CD4-positive, alpha-beta T cell treated with Interleukin-17A for 1 hour (primary cell): ENCODE results near the gene MBNL2.
A peak's percentile ranks its signal among the peaks of the same experiment; 100 is the strongest.

Experiments used
- DNase-seq: peaks from one replicate; pipeline ENCODE4 v3.0.0-alpha.2; 2020

MBNL2 gene

GRCh38 chr13:97255515-97256021 is 33.4 kb downstream of the MBNL2 start:
- no peak for DNase-seq

GRCh38 chr13:97256343-97256783 is 34.2 kb downstream of the MBNL2 start:
- no peak for DNase-seq

DNA sequence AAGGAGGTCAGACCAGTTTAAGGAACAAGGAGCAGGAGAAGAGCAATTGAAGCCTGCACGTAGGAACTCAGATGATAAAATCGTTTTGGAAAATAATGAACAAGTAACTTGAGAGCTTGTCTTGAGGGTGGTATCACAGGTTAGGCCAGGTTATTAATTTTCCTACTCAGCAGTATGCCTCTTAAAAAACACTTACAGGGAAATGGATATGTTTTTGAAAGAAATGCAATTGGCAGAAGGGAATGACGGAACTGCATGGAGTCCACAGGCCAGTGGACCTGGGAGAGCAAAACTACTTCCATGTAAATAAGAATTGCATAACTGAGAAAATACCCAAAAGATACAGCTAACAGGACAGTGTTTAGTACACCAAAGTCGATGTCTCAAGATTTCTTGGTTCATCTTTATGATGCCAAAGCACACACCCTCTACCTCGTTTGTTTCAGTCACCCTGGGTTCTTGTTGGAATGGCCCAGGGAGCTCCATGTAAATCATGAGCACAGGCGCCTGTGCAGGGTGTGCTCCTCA is 35.2 kb downstream of the MBNL2 start:
- DNase-seq: no peak

DNA sequence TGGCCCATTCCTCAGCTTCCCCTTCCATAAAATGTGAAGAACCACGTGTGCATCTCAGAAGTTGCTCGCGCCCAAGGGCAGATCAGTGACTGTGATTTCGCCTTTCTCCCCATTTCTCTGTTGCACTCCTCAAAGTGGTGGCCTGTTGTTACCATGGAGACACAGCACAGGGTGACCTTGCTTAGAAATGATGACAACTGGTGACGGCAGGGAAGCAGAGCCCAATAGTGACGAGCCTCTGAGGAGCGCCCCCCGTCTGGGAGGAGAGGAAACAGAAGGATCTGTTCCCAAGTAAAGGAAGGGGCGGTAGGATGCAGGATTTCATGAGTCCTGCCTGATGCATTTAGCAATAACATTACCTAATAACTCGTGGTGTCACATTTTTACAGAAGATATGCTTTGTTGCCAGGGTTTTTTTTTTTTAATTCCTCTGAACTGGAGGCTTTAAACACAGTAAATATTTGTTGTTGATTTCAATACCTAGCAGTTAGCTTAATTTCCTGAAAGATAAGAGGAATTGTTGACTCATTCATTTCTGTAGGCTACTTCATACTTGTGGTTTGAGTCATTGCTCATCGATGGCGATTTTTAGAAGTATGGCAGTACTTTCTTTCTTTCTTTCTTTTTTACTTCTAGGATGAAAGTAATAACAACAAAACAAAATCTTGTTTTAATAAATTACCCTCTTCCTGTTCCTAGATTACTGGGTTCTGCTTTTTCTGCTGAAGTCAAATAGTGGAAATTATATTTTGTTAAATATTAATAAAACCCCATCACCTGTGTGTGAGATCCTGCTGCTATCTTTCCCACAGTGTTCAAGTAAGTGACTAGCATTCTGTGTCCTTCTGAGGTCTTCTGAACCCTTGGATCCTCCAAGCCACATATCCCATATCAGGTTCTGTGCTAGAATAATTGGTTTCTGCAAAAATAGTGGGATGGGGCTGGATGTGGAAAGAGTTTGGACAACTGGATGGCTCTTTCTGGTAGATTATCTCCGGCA is 36.0 kb downstream of the MBNL2 start:
- DNase-seq: peak; percentile 16

DNA sequence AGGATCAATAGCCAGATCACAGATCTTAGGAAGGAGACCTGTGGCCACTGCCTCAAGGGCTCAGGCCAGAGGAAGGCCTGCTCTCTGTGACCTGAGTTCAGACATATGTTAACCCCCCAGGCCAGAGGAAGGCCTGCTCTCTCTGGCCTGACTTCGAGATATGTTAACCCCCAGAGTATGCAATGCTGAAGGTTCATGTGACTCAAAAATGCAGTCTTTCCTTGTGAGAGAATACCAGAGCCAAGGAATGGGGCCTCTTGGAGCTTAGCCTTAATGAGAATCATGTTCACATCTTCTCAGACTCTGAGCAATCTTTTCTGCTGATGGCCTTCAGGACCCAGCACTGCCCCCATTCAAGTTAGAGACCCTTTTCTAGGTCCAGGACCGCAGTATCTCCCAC is 36.7 kb downstream of the MBNL2 start:
- no peak for DNase-seq

GRCh38 chr13:97259410-97259797 is 37.3 kb downstream of the MBNL2 start:
- DNase-seq: no peak

DNA sequence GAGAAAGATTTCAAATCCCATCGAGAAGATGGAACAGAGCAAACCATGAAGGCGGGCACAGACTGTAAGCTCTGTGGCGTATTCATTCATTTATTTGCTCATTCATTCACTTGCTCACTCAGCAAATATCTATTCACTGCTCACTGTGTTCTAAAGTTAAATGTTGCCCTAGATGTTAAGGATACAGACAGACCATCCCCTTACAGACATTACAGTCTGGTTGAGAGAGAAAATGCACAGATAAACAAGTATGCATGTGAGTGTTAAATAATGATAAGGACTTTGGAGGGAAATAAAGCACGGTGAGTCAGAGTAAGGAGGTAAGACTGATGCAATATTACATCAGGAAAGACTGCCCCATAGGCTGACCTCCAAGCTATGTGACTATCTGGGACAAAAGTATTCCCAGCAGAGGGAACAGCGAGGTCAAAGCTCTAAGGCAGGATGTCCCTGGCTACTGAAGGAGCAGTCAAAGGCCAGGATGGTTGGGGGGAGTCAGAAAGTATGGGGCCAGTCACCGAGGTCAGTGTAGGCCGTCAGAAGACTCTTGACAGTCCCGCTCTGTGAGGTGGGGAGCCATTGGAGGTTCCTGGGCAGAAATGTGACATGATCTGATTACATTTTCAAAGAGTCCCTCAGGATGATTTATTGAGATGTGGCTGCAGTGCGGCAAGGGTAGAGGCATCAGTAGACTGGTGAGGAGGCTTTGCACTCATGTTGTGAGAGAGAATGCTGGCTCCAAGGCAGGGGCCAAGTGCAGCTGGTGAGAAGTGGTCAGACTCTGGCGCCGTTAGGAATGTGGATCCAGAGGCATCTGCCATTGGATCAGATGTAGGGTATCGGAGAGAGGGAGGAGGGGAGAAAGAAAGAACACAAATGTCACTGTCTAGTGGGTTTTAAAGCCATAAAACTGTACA is 37.9 kb downstream of the MBNL2 start:
- DNase-seq: no peak

DNA sequence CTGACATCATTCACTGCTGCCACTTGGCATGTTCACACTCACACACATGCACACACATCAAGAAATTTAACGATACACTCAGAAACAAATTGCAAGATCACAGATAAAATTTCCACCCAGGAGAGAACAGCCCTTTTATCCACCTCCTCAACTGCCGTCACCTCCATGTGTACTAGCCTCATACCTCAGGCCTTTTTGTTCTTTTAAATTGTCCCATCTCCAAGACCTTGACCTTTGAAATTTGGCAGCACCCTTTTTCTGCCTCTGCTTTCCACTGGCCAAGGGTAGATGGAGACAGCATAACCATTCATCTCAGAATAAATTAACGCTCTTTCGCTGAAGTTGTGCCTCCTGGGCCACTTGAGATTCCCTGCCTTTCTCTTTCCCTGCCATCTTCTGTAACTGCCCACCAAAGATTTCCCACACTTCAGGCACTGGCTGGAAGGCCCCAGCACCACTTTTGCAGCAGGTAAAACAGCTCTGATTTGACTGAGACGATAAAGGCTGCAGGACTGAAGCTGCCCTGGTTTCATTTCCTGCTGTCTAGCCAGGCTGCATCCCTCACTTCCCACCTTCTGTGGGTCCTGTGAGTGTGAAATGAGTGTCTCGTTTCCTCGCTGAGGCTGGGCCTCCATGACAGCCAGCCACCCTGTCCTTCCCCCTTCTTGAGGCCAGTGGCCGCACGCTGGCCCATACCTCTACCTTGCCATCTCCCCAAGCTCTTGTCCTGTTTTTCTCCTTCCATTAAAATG is 39.3 kb downstream of the MBNL2 start:
- DNase-seq: peak; percentile 25

DNA sequence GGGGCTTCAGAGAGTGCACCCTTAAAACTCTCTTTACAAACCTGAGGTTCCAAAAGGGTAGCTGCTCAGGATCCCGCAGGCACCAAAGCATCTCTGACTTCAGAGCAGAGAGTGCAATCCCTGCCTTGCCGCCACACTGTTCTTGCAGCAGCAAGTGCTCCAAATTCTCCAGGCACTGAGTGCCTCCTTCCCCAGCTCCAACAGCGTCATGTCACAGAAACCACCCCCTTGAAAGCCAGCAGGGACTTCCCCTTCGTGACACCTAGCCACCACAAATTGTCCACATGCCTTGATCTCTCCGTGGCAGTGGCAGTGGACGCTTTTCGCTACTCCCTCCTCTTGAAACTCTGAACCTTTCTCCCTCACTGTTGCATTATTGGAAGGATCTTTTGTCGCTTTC is 39.9 kb downstream of the MBNL2 start:
- DNase-seq: peak; percentile 19

DNA sequence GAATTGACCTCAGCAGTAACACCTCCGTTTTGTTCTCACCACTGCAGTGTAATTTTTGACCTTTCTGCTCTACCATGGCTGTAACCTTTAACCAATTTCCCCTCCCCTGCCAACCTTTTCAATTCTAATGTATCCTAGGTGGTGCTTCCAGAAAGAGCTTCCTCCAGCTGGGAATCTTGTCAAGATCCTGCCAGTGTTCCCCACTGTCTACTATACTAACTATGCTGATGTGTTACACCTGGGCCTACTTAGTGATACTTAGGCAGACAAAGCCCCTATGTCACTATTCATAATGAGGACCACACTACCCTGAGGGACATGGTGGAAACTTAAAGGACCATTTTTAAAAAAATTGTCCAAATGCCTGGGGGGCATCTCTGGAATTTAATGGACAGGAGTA is 41.0 kb downstream of the MBNL2 start:
- no peak for DNase-seq

GRCh38 chr13:97264663-97265062 is 42.5 kb downstream of the MBNL2 start:
- DNase-seq: no peak

DNA sequence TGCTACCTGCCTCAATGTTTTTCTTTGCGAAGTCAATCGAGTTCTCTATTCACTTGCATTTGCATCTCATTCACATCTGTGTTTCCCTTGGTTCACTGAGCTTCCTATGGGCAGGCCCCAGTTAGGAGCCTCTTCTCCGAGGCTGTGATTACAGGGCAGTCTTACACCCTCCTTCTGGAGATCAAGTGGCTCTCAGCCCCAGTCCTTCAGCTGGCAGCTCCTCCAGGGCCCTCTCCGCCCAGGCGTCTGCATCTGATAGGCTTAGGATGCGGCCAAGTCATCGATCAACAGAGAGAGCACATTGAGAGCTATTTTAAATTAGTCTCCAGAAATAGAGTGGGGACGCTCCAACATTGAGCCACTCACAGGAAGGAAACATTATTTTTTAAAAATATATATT is 44.2 kb downstream of the MBNL2 start:
- no peak for DNase-seq

GRCh38 chr13:97266772-97267417 is 44.8 kb downstream of the MBNL2 start:
- DNase-seq: no peak

GRCh38 chr13:97267418-97268059 is 45.4 kb downstream of the MBNL2 start:
- no peak for DNase-seq

GRCh38 chr13:97268772-97269171 is 46.6 kb downstream of the MBNL2 start:
- no peak for DNase-seq

DNA sequence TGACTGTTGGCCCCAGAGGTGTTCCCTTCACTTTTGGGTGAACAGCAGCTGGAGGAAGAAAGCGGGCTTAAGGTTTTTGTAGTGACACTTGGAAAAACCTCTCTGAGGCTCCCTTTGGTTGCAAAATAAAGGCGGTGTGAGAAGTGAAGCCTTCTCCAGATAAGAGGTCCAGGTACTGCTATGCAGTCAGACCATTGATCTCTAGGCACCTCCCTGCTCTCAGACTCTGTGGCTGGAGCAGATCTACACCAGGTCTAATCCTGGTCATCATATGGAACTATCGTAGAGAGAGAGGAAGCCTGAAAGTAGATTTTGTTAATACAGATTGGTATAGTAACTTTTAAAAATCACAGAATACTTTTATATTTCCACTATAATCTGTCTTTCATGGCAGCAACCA is 47.5 kb downstream of the MBNL2 start:
- no peak for DNase-seq

GRCh38 chr13:97272526-97272925 is 50.4 kb downstream of the MBNL2 start:
- no peak for DNase-seq

DNA sequence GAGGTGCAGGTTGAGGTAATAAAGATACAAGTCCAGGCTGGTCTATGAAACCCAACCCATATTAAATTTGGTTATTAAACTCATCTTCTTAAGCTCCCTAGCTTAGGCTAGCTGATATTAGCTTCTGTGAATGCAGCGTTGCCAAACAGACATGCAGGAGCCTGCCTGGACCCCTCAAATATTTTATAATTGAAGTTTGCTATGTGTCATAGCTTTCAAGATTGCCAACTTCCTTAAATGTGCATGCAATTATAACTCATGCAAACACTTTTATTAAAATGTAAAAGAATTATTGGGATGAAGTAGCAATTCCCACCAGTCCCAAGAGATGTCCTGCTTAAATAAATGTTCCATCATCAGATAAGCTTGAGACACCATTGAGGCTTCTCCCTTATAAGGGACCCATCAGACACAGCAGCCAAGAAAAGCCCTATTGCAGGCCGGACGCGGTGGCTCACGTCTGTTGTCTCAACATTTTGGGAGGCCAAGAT is 51.3 kb downstream of the MBNL2 start:
- DNase-seq: no peak

GRCh38 chr13:97274829-97275649 is 52.9 kb downstream of the MBNL2 start:
- DNase-seq: no peak
